Neural progenitor cell (in vitro differentiated cells): ENCODE measurements around the gene PTPRJ.

Experiments
- CTCF ChIP-seq: fragments of 200-600 bp; sonication (generic); IDR thresholded peaks from 2 replicates; pipeline ENCODE4 v1.5.1; 2017; ENCODE audit warnings: antibody characterized with exemption, mild to moderate bottlenecking
- EZH2 ChIP-seq: fragments of 200-600 bp; sonication (generic); IDR thresholded peaks from 2 replicates; pipeline ENCODE4 v1.6.1; 2017; ENCODE audit warnings: antibody characterized with exemption, mild to moderate bottlenecking, moderate library complexity
- EZH2phosphoT487 ChIP-seq: fragments of 200-600 bp; sonication (generic); IDR thresholded peaks from 2 replicates; pipeline ENCODE4 v1.6.1; 2017; ENCODE audit warnings: antibody characterized with exemption

- TF ChIP-seq CTCF, result no peak
- TF ChIP-seq EZH2, result no peak
- TF ChIP-seq EZH2phosphoT487, result no peak
Observed at GRCh38 chr11:48044577-48044976, 64.2 kb downstream of the PTPRJ start.
